ENCODE measurements around the gene GDF10.

GDF10 gene

GRCh38 chr10:47286591-47287315 lies 13.2 kb upstream of the GDF10 start:
- Histone ChIP-seq H3K4me2 (ENCODE audit: low read length, poor library complexity, severe bottlenecking) (no peak overlapping the region), H3K79me1 (replicated peaks; ENCODE audit: low read length, poor library complexity, severe bottlenecking) (no peaks in the 10 kb centered on the region), H3K9ac (ENCODE audit: low read length) (no peak overlapping the region), H3K23ac (ENCODE audit: low read length in 2 of 2) (no peak overlapping the region), H2AK5ac (ENCODE audit: low read length, severe bottlenecking) (no peak overlapping the region), H4K91ac (ENCODE audit: low read length) (no peak overlapping the region), H3K9me3 (ENCODE audit: control insufficient read depth, low read length) (no peaks in the 10 kb centered on the region), H4K8ac (ENCODE audit: low read length) (no peak overlapping the region), H2BK15ac (ENCODE audit: low read depth, poor library complexity, severe bottlenecking) (no peak overlapping the region), H2BK5ac (ENCODE audit: low read depth, low read length, poor library complexity, severe bottlenecking) (no peak overlapping the region), H3K18ac (ENCODE audit: low read depth in 1 of 2, low read length in 2 of 2) (no peak overlapping the region), H3K4me1 (ENCODE audit: control insufficient read depth, insufficient read depth, low read depth, low read length) (no peaks in the 10 kb centered on the region), H3K4me3 (ENCODE audit: insufficient read depth in 1 of 2, low read depth in 1 of 2, low read length in 2 of 2) (no peak overlapping the region), H3K27ac (ENCODE audit: low read length, poor library complexity, severe bottlenecking) (no peak overlapping the region), H2BK120ac (ENCODE audit: low read depth, low read length) (no peak overlapping the region), H3K4ac (ENCODE audit: low read depth in 1 of 2, low read length in 2 of 2) (no peak overlapping the region), H3K27me3 (ENCODE audit: control insufficient read depth in 1 of 2, insufficient read depth in 1 of 2, low read length in 2 of 2) (peaks cover 27 to 54% of the 10 kb centered on the region in 2 experiments), H2AFZ (ENCODE audit: low read depth, low read length) (no peak overlapping the region), H3K14ac (ENCODE audit: low read length in 2 of 2) (no peak overlapping the region), H3K36me3 (ENCODE audit: control insufficient read depth in 1 of 2, insufficient read depth in 2 of 2, low read depth in 1 of 2, low read length in 2 of 2) (no peaks in the 10 kb centered on the region), H2BK12ac (ENCODE audit: low read length in 2 of 2) (no peak overlapping the region)
- DNase-seq = no peak
- WGBS = 89% methylated on average over 4 of the region's 4 CpGs

- WGBS = 64% methylated on average over 12 of the region's 12 CpGs
- no peak overlapping the region for H3K23ac ChIP-seq (ENCODE audit: low read length in 2 of 2)
- H2BK5ac ChIP-seq (ENCODE audit: low read depth, low read length, poor library complexity, severe bottlenecking) = no peak overlapping the region
- no peak for DNase-seq
- H2BK120ac ChIP-seq (ENCODE audit: low read depth, low read length) = no peak overlapping the region
- no peak overlapping the region for H2BK12ac ChIP-seq (ENCODE audit: low read length in 2 of 2)
- H3K4me2 ChIP-seq (ENCODE audit: low read length, poor library complexity, severe bottlenecking) = no peak overlapping the region
- no peaks in the 10 kb centered on the region for H3K36me3 ChIP-seq (ENCODE audit: control insufficient read depth in 1 of 2, insufficient read depth in 2 of 2, low read depth in 1 of 2, low read length in 2 of 2)
- H3K18ac ChIP-seq (ENCODE audit: low read depth in 1 of 2, low read length in 2 of 2) = no peak overlapping the region
- H3K27me3 ChIP-seq (ENCODE audit: control insufficient read depth in 1 of 2, insufficient read depth in 1 of 2, low read length in 2 of 2) = peaks cover 30 to 50% of the 10 kb centered on the region in 2 experiments
- H4K91ac ChIP-seq (ENCODE audit: low read length) = no peak overlapping the region
- no peak overlapping the region for H3K27ac ChIP-seq (ENCODE audit: low read length, poor library complexity, severe bottlenecking)
- H3K4me1 ChIP-seq (ENCODE audit: control insufficient read depth, insufficient read depth, low read depth, low read length) = no peaks in the 10 kb centered on the region
- no peak overlapping the region for H2AFZ ChIP-seq (ENCODE audit: low read depth, low read length)
- no peak overlapping the region for H3K14ac ChIP-seq (ENCODE audit: low read length in 2 of 2)
- H3K9ac ChIP-seq (ENCODE audit: low read length) = no peak overlapping the region
- no peak overlapping the region for H2AK5ac ChIP-seq (ENCODE audit: low read length, severe bottlenecking)
- no peak overlapping the region for H2BK15ac ChIP-seq (ENCODE audit: low read depth, poor library complexity, severe bottlenecking)
- H3K9me3 ChIP-seq (ENCODE audit: control insufficient read depth, low read length) = no peaks in the 10 kb centered on the region
- H4K8ac ChIP-seq (ENCODE audit: low read length) = no peak overlapping the region
- no peak overlapping the region for H3K4me3 ChIP-seq (ENCODE audit: insufficient read depth in 1 of 2, low read depth in 1 of 2, low read length in 2 of 2)
- H3K4ac ChIP-seq (ENCODE audit: low read depth in 1 of 2, low read length in 2 of 2) = no peak overlapping the region
- no peaks in the 10 kb centered on the region for H3K79me1 ChIP-seq (replicated peaks; ENCODE audit: low read length, poor library complexity, severe bottlenecking)
Measured at GRCh38 chr10:47287365-47287802, 12.6 kb upstream of the GDF10 start.

GRCh38 chr10:47287805-47288204 lies 12.2 kb upstream of the GDF10 start:
- Histone ChIP-seq H3K27ac (ENCODE audit: low read length, poor library complexity, severe bottlenecking) (no peak overlapping the region), H2BK15ac (ENCODE audit: low read depth, poor library complexity, severe bottlenecking) (no peak overlapping the region), H3K9ac (ENCODE audit: low read length) (no peak overlapping the region), H2AFZ (ENCODE audit: low read depth, low read length) (no peak overlapping the region), H2BK12ac (ENCODE audit: low read length in 2 of 2) (no peak overlapping the region), H2BK120ac (ENCODE audit: low read depth, low read length) (no peak overlapping the region), H4K8ac (ENCODE audit: low read length) (no peak overlapping the region), H3K18ac (ENCODE audit: low read depth in 1 of 2, low read length in 2 of 2) (no peak overlapping the region), H2AK5ac (ENCODE audit: low read length, severe bottlenecking) (no peak overlapping the region), H3K14ac (ENCODE audit: low read length in 2 of 2) (no peak overlapping the region), H3K36me3 (ENCODE audit: control insufficient read depth in 1 of 2, insufficient read depth in 2 of 2, low read depth in 1 of 2, low read length in 2 of 2) (no peaks in the 10 kb centered on the region), H2BK5ac (ENCODE audit: low read depth, low read length, poor library complexity, severe bottlenecking) (no peak overlapping the region), H3K9me3 (ENCODE audit: control insufficient read depth, low read length) (no peaks in the 10 kb centered on the region), H4K91ac (ENCODE audit: low read length) (no peak overlapping the region), H3K79me1 (replicated peaks; ENCODE audit: low read length, poor library complexity, severe bottlenecking) (no peaks in the 10 kb centered on the region), H3K23ac (ENCODE audit: low read length in 2 of 2) (no peak overlapping the region), H3K4me3 (ENCODE audit: insufficient read depth in 1 of 2, low read depth in 1 of 2, low read length in 2 of 2) (no peak overlapping the region), H3K27me3 (ENCODE audit: control insufficient read depth in 1 of 2, insufficient read depth in 1 of 2, low read length in 2 of 2) (peaks cover 30 to 48% of the 10 kb centered on the region in 2 experiments), H3K4ac (ENCODE audit: low read depth in 1 of 2, low read length in 2 of 2) (no peak overlapping the region), H3K4me1 (ENCODE audit: control insufficient read depth, insufficient read depth, low read depth, low read length) (no peaks in the 10 kb centered on the region), H3K4me2 (ENCODE audit: low read length, poor library complexity, severe bottlenecking) (no peak overlapping the region)
- 79% methylated on average over 6 of the region's 6 CpGs for WGBS
- DNase-seq = no peak

GRCh38 chr10:47288236-47288635 lies 11.8 kb upstream of the GDF10 start:
- no peak overlapping the region for H4K8ac ChIP-seq (ENCODE audit: low read length)
- no peak overlapping the region for H2BK15ac ChIP-seq (ENCODE audit: low read depth, poor library complexity, severe bottlenecking)
- no peak overlapping the region for H2AFZ ChIP-seq (ENCODE audit: low read depth, low read length)
- no peaks in the 10 kb centered on the region for H3K79me1 ChIP-seq (replicated peaks; ENCODE audit: low read length, poor library complexity, severe bottlenecking)
- no peak overlapping the region for H3K14ac ChIP-seq (ENCODE audit: low read length in 2 of 2)
- WGBS = 80% methylated on average over 7 of the region's 8 CpGs
- no peaks in the 10 kb centered on the region for H3K36me3 ChIP-seq (ENCODE audit: control insufficient read depth in 1 of 2, insufficient read depth in 2 of 2, low read depth in 1 of 2, low read length in 2 of 2)
- no peak overlapping the region for H2BK12ac ChIP-seq (ENCODE audit: low read length in 2 of 2)
- H3K4ac ChIP-seq (ENCODE audit: low read depth in 1 of 2, low read length in 2 of 2) = no peak overlapping the region
- H3K4me2 ChIP-seq (ENCODE audit: low read length, poor library complexity, severe bottlenecking) = no peak overlapping the region
- peaks cover 34 to 44% of the 10 kb centered on the region in 2 experiments for H3K27me3 ChIP-seq (ENCODE audit: control insufficient read depth in 1 of 2, insufficient read depth in 1 of 2, low read length in 2 of 2)
- no peak overlapping the region for H2BK120ac ChIP-seq (ENCODE audit: low read depth, low read length)
- H4K91ac ChIP-seq (ENCODE audit: low read length) = no peak overlapping the region
- H3K18ac ChIP-seq (ENCODE audit: low read depth in 1 of 2, low read length in 2 of 2) = no peak overlapping the region
- no peak overlapping the region for H2AK5ac ChIP-seq (ENCODE audit: low read length, severe bottlenecking)
- H3K23ac ChIP-seq (ENCODE audit: low read length in 2 of 2) = no peak overlapping the region
- H3K9me3 ChIP-seq (ENCODE audit: control insufficient read depth, low read length) = no peaks in the 10 kb centered on the region
- no peak overlapping the region for H3K27ac ChIP-seq (ENCODE audit: low read length, poor library complexity, severe bottlenecking)
- H3K9ac ChIP-seq (ENCODE audit: low read length) = no peak overlapping the region
- DNase-seq = no peak
- no peak overlapping the region for H2BK5ac ChIP-seq (ENCODE audit: low read depth, low read length, poor library complexity, severe bottlenecking)
- H3K4me1 ChIP-seq (ENCODE audit: control insufficient read depth, insufficient read depth, low read depth, low read length) = no peaks in the 10 kb centered on the region
- no peak overlapping the region for H3K4me3 ChIP-seq (ENCODE audit: insufficient read depth in 1 of 2, low read depth in 1 of 2, low read length in 2 of 2)

Measured in mesenchymal stem cell (in vitro differentiated cells and primary cell).